IMR-90 (cell line): Measurements from ENCODE around the gene CHAT.

Experiments used
- BHLHE40 ChIP-seq: fragments of 150-350 bp; IDR thresholded peaks from 2 replicates; pipeline ENCODE4 v1.6.1; 2016; ENCODE audit warnings: mild to moderate bottlenecking, low read depth, low read length
- CEBPB ChIP-seq: IDR thresholded peaks from 2 replicates; pipeline ENCODE4 v1.6.1; 2012; ENCODE audit warnings: low read depth, low read length, improper control_type of control experiment
- FOS ChIP-seq: fragments of 150-350 bp; IDR thresholded peaks from 2 replicates; pipeline ENCODE4 v1.6.1; 2016; ENCODE audit warnings: low read depth, low read length
- MAFK ChIP-seq: IDR thresholded peaks from 2 replicates; pipeline ENCODE4 v1.6.1; 2012; ENCODE audit warnings: low read depth, low read length, improper control_type of control experiment
- MAZ ChIP-seq: IDR thresholded peaks from 2 replicates; pipeline ENCODE4 v1.6.1; 2012; ENCODE audit warnings: low read depth, mild to moderate bottlenecking, low read length, improper control_type of control experiment, moderate library complexity, borderline replicate concordance
- MXI1 ChIP-seq: IDR thresholded peaks from 2 replicates; pipeline ENCODE4 v1.6.1; 2012; ENCODE audit warnings: low read depth, mild to moderate bottlenecking, low read length, moderate library complexity, borderline replicate concordance
- NFE2L2 ChIP-seq: fragments of 150-350 bp; IDR thresholded peaks from 2 replicates; pipeline ENCODE4 v1.6.1; 2016; ENCODE audit warnings: low read depth, mild to moderate bottlenecking, low read length
- POLR2A ChIP-seq: IDR thresholded peaks from 2 replicates; pipeline ENCODE4 v1.6.1; 2012; ENCODE audit warnings: mild to moderate bottlenecking, low read depth, low read length
- RAD21 ChIP-seq: IDR thresholded peaks from 2 replicates; pipeline ENCODE4 v1.6.1; 2012; ENCODE audit warnings: low read length, improper control_type of control experiment
- RCOR1 ChIP-seq: IDR thresholded peaks from 2 replicates; pipeline ENCODE4 v1.6.1; 2012; ENCODE audit warnings: mild to moderate bottlenecking, low read length, improper control_type of control experiment; ENCODE audit not compliant: insufficient replicate concordance
- RFX5 ChIP-seq: IDR thresholded peaks from 2 replicates; pipeline ENCODE4 v1.8.0; 2012; ENCODE audit warnings: low read depth, mild to moderate bottlenecking, low read length, moderate library complexity
- SMC3 ChIP-seq: fragments of 150-350 bp; IDR thresholded peaks from 2 replicates; pipeline ENCODE4 v1.6.1; 2016; ENCODE audit warnings: low read depth, mild to moderate bottlenecking, antibody characterized with exemption, low read length, moderate library complexity
- TF ChIP-seq, protein P1 (sequence below): conservative IDR thresholded peaks from 2 replicates; pipeline ENCODE4 v1.5.1; 2012; ENCODE audit warnings: mild to moderate bottlenecking, low read depth, low read length, improper control_type of control experiment

DNA sequence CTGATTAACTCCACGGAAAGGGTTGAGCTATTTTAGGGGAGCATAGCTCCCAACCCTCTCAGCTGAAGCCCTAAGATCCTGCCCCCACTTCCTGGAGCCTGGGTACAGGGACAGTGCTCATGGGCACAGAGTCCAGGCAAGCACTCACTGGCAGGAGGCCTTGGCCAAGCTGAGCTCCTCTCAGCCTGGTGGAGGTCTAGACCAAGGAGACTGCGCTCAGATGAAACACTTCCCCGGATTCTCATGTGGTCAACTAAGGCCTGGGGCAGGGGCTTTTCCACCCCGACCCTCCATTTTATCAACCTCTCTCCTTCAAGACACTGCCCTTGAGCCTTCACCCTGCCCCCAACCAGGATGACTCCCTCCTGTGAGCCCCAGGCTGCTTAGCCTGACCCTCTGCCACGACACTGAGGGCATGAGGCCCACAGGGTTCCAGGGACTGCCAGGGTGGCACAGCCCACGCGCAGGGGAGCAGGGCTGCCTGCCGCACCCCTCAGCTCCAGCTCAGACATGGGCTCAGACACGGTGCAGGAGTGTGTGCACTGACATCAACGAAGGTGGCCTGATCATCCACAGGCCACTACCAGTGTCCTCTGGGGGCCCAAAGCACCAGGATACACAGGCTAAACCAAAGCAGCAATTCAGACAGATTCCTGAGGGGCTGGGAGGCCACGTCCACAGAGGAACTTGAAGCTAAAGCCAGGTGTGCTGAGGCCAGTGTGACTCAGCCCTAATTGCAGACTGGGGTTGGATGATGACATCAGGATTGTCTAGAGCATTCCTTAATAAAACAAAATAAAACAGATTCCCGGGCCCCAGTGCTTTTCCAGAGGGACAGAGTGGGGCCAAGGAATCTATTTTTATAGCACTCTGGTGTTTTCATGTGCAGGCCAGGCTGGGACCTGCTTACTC, 18.8 kb downstream of the CHAT start:
- no peak for TF ChIP-seq RAD21
- no peak for TF ChIP-seq MXI1
- no peak for TF ChIP-seq POLR2A
- no peak for TF ChIP-seq SMC3
- TF ChIP-seq, protein P1, sequence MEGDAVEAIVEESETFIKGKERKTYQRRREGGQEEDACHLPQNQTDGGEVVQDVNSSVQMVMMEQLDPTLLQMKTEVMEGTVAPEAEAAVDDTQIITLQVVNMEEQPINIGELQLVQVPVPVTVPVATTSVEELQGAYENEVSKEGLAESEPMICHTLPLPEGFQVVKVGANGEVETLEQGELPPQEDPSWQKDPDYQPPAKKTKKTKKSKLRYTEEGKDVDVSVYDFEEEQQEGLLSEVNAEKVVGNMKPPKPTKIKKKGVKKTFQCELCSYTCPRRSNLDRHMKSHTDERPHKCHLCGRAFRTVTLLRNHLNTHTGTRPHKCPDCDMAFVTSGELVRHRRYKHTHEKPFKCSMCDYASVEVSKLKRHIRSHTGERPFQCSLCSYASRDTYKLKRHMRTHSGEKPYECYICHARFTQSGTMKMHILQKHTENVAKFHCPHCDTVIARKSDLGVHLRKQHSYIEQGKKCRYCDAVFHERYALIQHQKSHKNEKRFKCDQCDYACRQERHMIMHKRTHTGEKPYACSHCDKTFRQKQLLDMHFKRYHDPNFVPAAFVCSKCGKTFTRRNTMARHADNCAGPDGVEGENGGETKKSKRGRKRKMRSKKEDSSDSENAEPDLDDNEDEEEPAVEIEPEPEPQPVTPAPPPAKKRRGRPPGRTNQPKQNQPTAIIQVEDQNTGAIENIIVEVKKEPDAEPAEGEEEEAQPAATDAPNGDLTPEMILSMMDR: no peak
- no peak for TF ChIP-seq NFE2L2
- no peak for TF ChIP-seq MAZ
- TF ChIP-seq RFX5: no peak
- no peak for TF ChIP-seq FOS
- no peak for TF ChIP-seq RCOR1
- TF ChIP-seq MAFK: no peak
- no peak for TF ChIP-seq CEBPB
- no peak for TF ChIP-seq BHLHE40
